SK-N-MC (cell line): ENCODE data around the gene STEEP1.
"Not testable (repeated sequence)": the region's sequence is repeated elsewhere in the genome, so short reads cannot be mapped to it uniquely, and the experiment has no call there.

Experiments used
- DNase-seq: peaks from one replicate; pipeline ENCODE4 v3.0.0-alpha.2; 2011; ENCODE audit warnings: low read depth, low spot score
- H3K27ac ChIP-seq: fragments of 200-600 bp; sonication (generic); 2 replicates; pipeline ENCODE4 v1.5.1; 2016; ENCODE audit warnings: mixed run types
- H3K36me3 ChIP-seq: fragments of 200-600 bp; sonication (generic); 2 replicates; pipeline ENCODE4 v1.6.1; 2017; ENCODE audit warnings: antibody characterized with exemption, low read length, mixed read lengths; ENCODE audit not compliant: insufficient read depth
- H3K4me3 ChIP-seq: fragments of 200-600 bp; sonication (generic); 2 replicates; pipeline ENCODE4 v1.5.1; 2016
- H3K9ac ChIP-seq: fragments of 200-600 bp; sonication (generic); 2 replicates; pipeline ENCODE4 v1.8.0; 2017; ENCODE audit warnings: mixed run types, mixed read lengths; ENCODE audit not compliant: insufficient read length
- H3K9me3 ChIP-seq: fragments of 200-600 bp; sonication (generic); 2 replicates; pipeline ENCODE4 v1.6.1; 2017; ENCODE audit warnings: low read depth, mild to moderate bottlenecking, antibody characterized with exemption, low read length, moderate library complexity, mixed read lengths
- EZH2 ChIP-seq: fragments of 200-600 bp; sonication (generic); IDR thresholded peaks from one replicate; pipeline ENCODE4 v1.6.1; 2017; ENCODE audit warnings: antibody characterized with exemption
- FOXP2 ChIP-seq: optimal IDR thresholded peaks from 2 replicates; pipeline ENCODE3; 2011; ENCODE audit warnings: mild to moderate bottlenecking, moderate library complexity; ENCODE audit not compliant: insufficient read depth; ENCODE audit errors: extremely low read length, control extremely low read depth
- POLR2AphosphoS5 ChIP-seq: IDR thresholded peaks from 2 replicates; pipeline ENCODE4 v1.6.1; 2012; ENCODE audit warnings: mild to moderate bottlenecking, low read depth, low read length, borderline replicate concordance

STEEP1 gene

DNA sequence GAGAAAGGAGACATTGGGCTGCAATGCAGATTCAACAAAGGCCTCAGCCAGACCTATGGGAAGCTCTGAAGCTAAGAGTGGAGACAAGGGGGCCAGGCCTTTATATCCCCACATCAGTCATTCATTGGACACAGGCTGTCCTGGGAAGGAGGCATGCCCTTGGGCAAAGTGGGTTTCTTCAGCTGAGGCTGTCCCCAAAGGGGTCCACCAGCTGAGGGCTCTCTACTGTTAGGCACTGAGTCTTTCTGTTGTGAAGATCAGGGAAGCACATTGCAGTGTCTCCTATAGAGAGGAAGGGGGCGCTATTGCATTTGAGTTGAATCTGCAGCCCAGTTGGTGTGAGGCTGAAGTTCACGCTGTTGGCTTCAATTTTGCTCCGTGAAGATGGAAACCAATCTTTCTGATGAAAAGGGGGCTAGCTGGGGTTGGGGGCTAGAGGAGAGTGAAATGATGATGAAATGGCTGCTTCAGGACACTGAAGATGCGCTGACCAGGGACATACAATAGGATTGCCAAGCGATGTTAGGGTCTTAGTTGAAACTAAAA lies 49.0 kb downstream of the STEEP1 start:
- no peak overlapping the region for H3K9ac ChIP-seq
- H3K4me3 ChIP-seq: no peak overlapping the region
- H3K36me3 ChIP-seq: no peaks in the 10 kb centered on the region
- H3K27ac ChIP-seq: no peak overlapping the region
- DNase-seq: peak; percentile 14
- TF ChIP-seq POLR2AphosphoS5 (no peak), FOXP2 (peak; percentile 21)
- no peaks in the 10 kb centered on the region for H3K9me3 ChIP-seq

DNA sequence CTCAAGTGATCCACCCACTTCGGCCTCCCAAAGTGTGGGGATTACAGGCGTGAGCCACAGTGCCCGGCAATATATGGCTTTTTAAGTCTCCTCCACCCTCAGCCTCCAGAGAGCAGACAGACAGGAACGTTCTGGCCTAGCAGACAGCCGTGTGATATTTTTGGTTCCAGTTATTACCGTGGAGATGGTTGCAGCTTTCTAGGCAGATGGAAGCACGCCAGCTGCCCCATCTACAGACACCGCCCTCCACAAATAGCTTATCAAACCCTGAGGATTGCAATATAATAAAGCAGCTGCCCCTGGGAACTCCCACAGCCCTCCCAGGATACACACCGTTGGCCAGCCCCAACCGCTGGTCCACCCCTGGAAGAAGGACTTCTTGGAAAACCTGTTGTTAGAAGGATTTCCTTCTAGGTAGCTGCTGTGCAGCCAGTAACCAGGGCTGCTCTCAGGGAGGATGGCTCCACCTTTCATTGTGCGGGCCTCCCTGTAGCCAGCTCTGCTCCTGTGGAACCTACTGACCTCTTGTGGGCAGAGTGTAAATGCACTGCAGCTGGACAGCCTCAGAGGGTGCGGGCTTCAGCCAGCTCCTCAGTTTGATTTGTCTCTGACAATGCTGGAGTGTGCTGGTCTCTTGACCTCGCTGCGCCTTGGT lies 52.9 kb downstream of the STEEP1 start:
- Histone ChIP-seq H3K9ac (no peak overlapping the region), H3K36me3 (no peaks in the 10 kb centered on the region), H3K9me3 (no peaks in the 10 kb centered on the region), H3K4me3 (no peak overlapping the region), H3K27ac (no peak overlapping the region)
- no peak for DNase-seq
- TF ChIP-seq EZH2 (no peak), FOXP2 (no peak), POLR2AphosphoS5 (no peak)

DNA sequence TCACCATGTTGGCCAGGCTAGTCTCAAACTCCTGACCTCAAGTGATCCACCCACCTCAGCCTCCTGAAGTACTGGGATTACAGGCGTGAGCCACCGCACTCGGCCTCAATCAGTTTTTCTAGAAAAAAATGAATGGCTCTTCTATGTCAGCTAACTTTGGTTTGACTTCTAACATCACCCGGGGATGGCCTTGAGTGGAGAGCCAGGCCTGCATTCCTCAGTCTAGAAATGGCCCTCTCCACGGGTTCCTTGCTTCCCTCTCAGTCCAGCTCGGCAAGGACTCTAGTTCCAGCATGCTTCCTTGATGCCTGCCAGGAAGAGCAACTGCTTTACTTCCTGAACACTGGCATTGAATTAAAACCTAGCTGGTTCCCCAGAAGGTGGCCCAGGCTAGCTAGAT lies 58.0 kb downstream of the STEEP1 start:
- H3K27ac ChIP-seq: no peak overlapping the region
- no peak for TF ChIP-seq EZH2
- no peak for TF ChIP-seq FOXP2
- no peak for TF ChIP-seq POLR2AphosphoS5
- H3K36me3 ChIP-seq: no peaks in the 10 kb centered on the region
- H3K9me3 ChIP-seq: no peaks in the 10 kb centered on the region
- DNase-seq: no peak
- H3K4me3 ChIP-seq: no peak overlapping the region
- H3K9ac ChIP-seq: no peak overlapping the region

DNA sequence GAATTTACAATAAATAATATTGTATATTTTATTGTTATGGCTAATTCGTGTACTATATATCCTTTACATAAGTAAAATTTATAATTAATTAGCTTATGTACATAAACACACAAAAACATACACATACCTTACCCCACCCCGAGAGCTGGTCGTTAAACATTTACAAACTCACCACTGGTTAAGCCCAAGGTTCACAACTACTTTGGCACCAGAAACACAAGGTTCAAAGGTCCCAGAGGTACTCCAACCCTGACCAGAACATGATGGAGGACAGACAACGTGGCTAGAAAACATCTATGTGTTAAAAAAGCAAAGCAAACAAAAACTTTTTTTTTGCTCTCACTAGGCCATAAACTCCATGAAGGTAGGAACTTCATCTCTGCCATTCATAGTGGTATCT lies 59.3 kb downstream of the STEEP1 start:
- Histone ChIP-seq H3K36me3 (no peaks in the 10 kb centered on the region), H3K4me3 (no peak overlapping the region), H3K9ac (no peak overlapping the region), H3K27ac (no peak overlapping the region), H3K9me3 (no peaks in the 10 kb centered on the region)
- TF ChIP-seq EZH2 (no peak), FOXP2 (no peak), POLR2AphosphoS5 (no peak)
- no peak for DNase-seq

DNA sequence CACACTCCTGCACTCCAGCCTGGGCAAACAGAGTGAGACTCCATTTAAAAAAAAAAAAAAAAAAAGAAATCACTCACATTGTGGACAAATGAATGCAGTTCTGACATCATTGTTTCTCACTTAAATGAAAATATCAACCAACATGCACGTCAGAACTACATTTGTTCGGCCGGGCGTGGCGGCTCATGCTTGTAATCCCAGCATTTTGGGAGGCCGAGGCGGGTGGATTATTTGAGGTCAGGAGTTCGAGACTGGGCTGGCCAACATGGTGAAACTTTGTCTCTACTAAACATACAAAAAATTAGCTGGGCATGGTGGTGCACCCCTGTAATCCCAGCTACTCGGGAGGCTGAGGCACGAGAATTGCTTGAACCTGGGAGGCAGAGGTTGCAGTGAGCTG lies 60.1 kb downstream of the STEEP1 start:
- H3K4me3 ChIP-seq, H3K27ac ChIP-seq, DNase-seq, H3K9me3 ChIP-seq, H3K36me3 ChIP-seq, H3K9ac ChIP-seq: not testable (repeated sequence)

DNA sequence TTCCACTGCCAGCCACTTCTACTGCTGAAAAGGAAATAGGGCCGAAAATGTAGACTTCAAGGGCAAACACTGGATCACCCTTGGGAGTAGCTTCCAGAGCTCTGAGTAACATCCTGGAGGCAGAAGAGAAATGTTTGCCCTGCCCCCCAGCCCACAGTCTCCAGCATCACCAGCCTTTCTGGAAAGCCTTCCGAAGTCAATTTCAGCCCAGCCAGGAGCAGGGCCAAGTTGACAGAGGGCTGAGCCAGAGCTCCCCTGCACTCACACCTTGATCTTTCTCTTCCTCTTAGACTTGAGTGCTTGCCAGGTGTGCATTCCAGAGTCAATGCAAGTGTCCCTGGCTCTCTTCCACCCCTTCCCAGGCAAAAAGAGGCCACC lies 61.7 kb downstream of the STEEP1 start:
- Histone ChIP-seq H3K27ac (no peak overlapping the region), H3K9ac (no peak overlapping the region), H3K36me3 (no peaks in the 10 kb centered on the region), H3K9me3 (no peaks in the 10 kb centered on the region), H3K4me3 (no peak overlapping the region)
- no peak for DNase-seq
- TF ChIP-seq EZH2: no peak
- no peak for TF ChIP-seq FOXP2
- TF ChIP-seq POLR2AphosphoS5: no peak

DNA sequence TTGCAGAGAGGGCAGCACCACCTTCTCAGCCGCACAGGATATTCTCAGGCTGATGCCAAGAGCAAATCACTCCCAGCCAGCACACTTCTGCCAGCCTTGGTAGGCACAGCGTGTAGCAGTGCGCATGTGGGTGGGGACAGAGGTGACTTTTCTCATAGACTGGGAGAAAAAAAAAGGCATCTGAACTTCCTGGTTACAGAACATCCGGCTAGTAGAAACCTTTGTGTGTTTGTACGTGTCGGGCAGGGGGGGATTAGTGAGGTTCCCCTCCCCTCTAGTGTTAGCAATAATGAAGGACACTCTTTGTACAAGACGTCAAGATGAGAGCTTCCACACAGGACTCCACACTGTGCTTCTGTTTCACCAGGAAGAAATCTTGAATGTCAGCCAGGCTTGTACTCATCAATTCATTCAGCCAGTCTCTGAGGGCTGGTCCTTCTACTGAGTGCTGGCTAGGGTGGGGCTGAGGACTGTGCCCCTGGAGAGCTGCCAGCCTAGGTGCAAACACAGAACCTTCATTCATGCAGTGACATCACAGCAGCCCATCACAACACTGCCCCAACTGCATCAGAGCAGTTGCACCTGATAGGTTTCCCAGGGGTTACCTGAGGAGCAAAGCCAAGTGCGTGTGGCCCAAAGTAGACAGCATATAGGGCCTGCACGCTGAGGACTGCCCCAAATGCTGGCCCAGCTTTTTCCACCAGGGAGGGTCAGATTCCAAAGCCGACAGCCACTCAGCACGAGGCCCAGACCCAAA lies 62.3 kb downstream of the STEEP1 start:
- no peak overlapping the region for H3K27ac ChIP-seq

DNA sequence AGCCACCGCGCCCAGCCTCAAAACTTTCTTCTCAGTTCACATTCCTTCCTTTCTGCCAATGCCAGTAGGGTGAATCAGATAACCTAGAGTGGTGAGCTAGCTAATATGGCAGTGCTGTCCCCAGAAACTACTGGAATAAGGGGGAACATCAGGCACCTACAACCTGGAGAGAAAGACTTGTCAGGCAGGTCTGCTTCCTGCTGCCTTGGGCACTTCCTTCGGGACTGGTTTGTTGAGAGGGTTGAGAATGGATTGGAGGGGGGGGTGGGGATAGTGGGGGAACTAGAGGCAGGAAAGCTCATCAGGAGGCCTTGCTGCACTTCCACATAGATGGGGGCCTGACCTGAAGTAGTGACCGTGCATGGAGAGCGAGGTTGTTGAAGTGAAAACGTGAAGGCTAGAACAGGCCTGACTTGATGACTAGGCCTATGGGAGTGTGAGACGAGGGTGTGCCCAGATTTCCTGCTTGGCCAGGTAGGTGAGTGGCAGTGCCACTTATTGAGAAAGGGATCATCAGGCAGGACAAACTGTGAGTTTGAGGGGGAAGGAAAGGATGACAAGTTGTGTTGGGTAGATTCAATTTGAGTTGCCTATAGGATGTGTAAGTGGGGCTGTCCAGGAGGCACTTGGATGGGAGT lies 63.6 kb downstream of the STEEP1 start:
- Histone ChIP-seq H3K27ac (no peak overlapping the region), H3K36me3 (no peaks in the 10 kb centered on the region)

More for the DNA sequence above, 62.3 kb downstream of the STEEP1 start:
- no peak overlapping the region for H3K9ac ChIP-seq
- no peak for TF ChIP-seq EZH2
- TF ChIP-seq POLR2AphosphoS5: no peak
- TF ChIP-seq FOXP2: no peak
- no peaks in the 10 kb centered on the region for H3K9me3 ChIP-seq
- H3K4me3 ChIP-seq: no peak overlapping the region
- H3K36me3 ChIP-seq: no peaks in the 10 kb centered on the region
- no peak for DNase-seq

More for the DNA sequence above, 63.6 kb downstream of the STEEP1 start:
- Histone ChIP-seq H3K4me3 (no peak overlapping the region), H3K9me3 (no peaks in the 10 kb centered on the region), H3K9ac (no peak overlapping the region)
- no peak for DNase-seq
- TF ChIP-seq FOXP2: no peak
- TF ChIP-seq EZH2: no peak
- no peak for TF ChIP-seq POLR2AphosphoS5
